GM19372 (cell line): Measurements from ENCODE around the gene MAP2.
A peak's percentile ranks its signal among the peaks of the same experiment; 100 is the strongest.

Experiments used
- ATAC-seq: cut with Tn5 transposase; IDR thresholded peaks from one replicate; pipeline ENCODE4 v1.9.1; 2021; ENCODE audit warnings: mild to moderate bottlenecking, low read depth, moderate library complexity; ENCODE audit not compliant: unreplicated experiment

The MAP2 gene

GRCh38 chr2:209690029-209690754, 266.3 kb downstream of the MAP2 start:
- ATAC-seq = no peak

GRCh38 chr2:209694748-209695147, 270.9 kb downstream of the MAP2 start:
- no peak for ATAC-seq

DNA sequence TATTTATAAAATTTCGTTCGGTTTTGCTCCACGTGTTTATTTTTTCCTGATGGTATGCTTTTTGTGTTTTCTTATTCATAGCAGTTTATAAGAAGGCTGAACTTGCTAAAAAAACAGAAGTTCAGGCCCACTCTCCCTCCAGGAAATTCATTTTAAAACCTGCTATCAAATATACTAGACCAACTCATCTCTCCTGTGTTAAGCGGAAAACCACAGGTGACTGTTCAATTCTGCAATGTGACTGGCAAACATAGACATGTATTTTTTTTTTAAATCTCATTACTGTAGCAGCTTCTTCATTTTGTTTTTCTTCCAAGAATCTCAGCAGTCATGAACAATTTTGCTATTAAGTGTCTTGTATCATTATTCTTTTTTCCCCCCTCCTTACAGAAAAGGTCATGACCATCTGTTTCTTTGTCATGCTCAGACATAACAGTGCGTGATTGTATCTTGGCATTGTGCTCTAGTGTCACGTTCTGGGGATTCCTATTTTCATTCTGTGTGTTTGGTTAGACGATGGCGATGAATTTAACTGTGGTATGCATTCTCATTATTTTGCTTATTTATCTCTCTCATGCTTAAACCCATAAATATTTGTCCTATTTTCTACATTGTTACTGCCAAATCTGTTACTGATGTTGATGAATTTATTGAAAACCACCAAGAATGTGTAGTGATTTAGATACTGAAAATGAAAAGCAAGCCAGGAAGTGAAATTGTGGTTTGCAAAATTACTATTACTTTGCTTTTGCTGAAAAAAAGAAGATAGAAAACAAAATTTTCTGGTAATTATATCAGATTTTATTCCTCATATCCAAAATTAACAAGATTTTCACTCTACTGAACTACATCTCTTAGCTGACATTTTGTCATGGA, 273.2 kb downstream of the MAP2 start:
- ATAC-seq = peak; percentile 70

- ATAC-seq = no peak
These were observed 278.9 kb downstream of the MAP2 start for GRCh38 chr2:209702775-209703174.

GRCh38 chr2:209713219-209713618, 289.4 kb downstream of the MAP2 start:
- no peak for ATAC-seq

DNA sequence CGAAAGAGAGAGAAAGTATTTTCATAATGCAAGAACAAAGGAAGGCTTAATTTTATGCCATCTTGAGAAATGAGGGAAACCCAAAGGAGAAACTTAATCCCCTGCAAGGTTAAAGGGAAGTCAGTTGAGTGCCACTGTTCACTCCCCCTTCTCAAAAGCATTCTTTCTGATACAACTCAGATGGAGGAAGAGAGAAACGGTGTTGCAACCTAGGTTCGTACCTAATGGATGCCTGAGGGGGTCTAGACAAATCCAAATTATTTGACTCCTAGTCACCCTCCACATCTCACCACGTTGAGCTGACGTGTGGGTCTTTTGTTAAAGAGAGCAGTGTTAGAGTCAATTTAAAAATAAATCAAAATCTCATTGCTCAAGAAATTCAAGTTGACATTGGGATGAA, 295.2 kb downstream of the MAP2 start:
- ATAC-seq = no peak

DNA sequence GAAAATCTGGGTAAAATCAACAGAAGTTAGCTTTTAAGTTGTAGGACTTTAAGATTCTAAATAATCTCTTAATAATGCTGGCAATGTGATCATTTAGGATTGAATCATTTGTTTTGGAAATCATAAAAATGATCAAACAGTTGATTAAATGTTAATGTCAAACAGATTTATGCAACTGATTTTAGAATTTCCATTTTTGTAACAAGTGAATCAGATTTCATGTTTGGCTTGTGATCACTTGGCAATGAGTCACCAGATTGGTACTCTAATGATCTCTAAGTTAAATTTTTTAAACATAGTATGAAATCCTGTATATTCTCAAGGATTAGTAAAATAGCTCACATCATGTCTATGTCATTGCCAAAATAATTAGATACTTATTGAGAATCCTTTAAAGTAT, 297.6 kb downstream of the MAP2 start:
- ATAC-seq = no peak

GRCh38 chr2:209726311-209726710, 302.5 kb downstream of the MAP2 start:
- ATAC-seq = no peak

DNA sequence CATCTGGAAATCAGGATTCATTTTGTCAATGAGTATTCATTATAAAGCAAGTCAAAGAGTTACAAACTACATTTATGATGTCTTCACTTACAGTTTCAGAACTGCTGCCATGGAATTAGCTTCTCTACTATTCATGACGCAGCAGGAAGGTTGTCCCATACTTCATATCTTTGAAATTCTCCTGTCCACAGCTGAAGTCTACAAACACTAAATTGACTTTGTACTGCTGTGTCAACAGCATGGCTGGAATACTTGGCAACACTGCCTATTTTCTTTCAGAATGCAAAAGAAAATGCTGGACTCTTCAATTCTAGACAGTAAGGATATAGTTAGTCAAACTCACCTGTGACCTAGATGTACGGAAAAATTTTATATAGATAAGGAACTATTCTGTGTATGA, 303.2 kb downstream of the MAP2 start:
- ATAC-seq = no peak

DNA sequence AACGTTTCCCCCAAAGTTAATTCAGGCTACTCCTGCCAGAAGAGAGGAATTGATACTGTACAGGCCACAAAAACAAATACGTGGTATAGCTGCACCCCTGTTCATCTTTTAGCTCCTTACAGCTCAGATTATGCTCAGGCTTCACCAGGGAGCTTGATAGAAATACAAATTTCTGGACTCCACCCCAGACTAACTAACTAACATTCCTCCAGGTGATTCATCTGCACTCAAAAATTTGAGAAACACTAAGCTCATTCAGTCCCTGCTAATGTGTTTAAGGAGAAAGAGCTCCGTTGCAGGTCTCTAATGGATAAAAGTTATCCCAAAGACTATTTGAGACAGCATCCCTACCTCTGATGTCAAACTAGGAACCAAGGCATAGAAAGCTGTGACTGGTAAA, 311.0 kb downstream of the MAP2 start:
- ATAC-seq = no peak

GRCh38 chr2:209741953-209742352, 318.1 kb downstream of the MAP2 start:
- no peak for ATAC-seq

GRCh38 chr2:209753020-209753419, 329.2 kb downstream of the MAP2 start:
- ATAC-seq = no peak

- no peak for ATAC-seq
These were observed 333.3 kb downstream of the MAP2 start for GRCh38 chr2:209757163-209757562.

DNA sequence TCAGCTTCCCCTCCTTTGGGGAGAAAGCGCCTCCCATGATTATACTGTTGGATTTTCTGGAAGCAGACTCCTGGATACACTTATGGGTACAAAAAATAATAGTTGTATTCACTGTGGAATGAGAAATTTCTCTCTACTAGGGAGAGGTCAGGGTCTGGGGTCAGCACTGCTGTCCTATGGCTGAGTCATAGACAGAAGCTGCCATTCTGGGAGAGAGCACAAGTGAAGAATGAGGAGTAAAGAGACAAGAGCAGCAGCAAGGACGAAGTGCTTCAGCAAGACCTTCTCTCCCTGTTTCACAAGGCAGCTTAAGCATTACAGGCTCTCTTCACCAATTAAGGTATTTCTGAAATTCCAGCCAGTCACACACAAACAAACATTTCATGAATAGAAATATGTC, 337.7 kb downstream of the MAP2 start:
- ATAC-seq = no peak

- ATAC-seq = no peak
These were observed 338.7 kb downstream of the MAP2 start for GRCh38 chr2:209762563-209762962.

DNA sequence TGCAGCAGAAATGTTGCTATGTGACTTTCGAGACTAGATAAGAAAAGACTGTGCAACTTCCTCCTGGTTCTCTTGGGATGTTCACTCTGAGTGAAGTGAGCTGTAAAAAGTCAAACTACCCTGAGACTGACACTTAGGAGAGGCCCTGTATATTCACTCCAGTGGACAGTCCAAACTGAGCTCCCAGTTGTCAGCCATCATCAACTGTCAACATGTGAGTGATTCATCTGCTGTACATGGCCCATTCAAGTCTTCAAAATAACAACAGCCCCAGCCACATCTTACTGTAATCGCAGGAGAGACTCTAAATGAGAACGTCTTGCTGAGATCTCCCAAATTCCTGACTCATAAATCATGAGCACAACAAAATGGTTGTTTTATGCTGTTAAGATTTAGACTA, 339.3 kb downstream of the MAP2 start:
- no peak for ATAC-seq

- no peak for ATAC-seq
These were observed 342.8 kb downstream of the MAP2 start for GRCh38 chr2:209766613-209767012.

- ATAC-seq = no peak
These were observed 343.5 kb downstream of the MAP2 start for GRCh38 chr2:209767316-209767715.

- ATAC-seq = no peak
These were observed 344.7 kb downstream of the MAP2 start for GRCh38 chr2:209768557-209768956.

DNA sequence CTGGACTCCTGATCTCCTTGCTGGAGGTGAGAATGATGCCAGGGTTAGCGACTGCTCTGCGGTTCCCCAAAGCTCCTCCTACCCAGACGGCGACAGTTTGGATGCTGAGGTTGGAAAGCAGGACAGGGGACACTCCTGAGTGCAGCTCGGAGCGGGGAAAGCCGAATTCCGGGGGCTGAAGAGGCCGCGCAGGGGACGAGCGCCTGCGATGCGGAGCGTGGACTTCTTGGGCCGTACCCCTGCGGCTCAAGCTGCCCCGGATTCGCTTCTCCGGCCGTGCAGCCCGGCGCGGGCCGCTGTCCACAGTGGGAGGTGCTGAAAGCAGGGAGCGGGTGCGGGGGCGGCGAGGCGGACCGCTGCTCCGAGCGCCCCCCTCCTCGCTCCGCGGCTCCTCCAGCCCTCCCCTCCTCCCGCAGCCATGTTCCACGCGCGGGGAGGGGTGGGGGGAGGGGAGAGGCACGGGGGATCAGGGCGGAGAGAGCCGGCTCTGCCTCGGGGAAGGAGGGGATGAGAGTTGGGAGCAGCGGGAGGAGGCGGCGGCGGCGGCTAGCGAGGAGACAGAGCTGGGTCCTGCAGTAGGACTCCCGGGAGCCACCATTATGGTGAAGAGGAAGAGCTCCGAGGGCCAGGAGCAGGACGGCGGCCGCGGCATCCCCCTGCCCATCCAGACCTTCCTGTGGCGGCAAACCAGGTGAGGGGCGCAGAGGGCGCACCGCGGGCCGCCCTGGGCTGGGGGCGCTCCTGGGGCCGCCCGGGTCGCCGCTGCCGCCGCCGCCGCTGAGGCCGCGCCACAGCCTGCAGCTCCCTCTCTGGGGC, 347.8 kb downstream of the MAP2 start, which contains the start of gene UNC80:
Gene UNC80 (plus strand): TSS at position 359 of the 816 bp plus-strand sequence. CDS start 241 bp downstream, at position 600.
- ATAC-seq = no peak

- no peak for ATAC-seq
These were observed 348.4 kb downstream of the MAP2 start for GRCh38 chr2:209772290-209772685.
